Glutamatergic neuron (in vitro differentiated cells): ENCODE results near the gene WNK1. TPM values are rescaled to one million over a fixed set of nuclear protein-coding genes. Genes with fewer than 3 reads are reported as not detected.

Source experiments
- DNase-seq: peaks from one replicate; pipeline ENCODE4 v3.0.0; 2022
- H3K27ac Mint-ChIP-seq: one replicate; pipeline ENCODE4 v1.8.0; 2020; ENCODE audit warnings: mild to moderate bottlenecking, mixed read lengths, inconsistent platforms; ENCODE audit not compliant: unreplicated experiment
- H3K27me3 Mint-ChIP-seq: one replicate; pipeline ENCODE4 v1.8.0; 2020; ENCODE audit warnings: mild to moderate bottlenecking, moderate library complexity, mixed read lengths, inconsistent platforms; ENCODE audit not compliant: unreplicated experiment
- H3K36me3 Mint-ChIP-seq: one replicate; pipeline ENCODE4 v1.8.0; 2020; ENCODE audit warnings: mild to moderate bottlenecking, mixed read lengths, inconsistent platforms; ENCODE audit not compliant: unreplicated experiment
- H3K4me1 Mint-ChIP-seq: one replicate; pipeline ENCODE4 v1.8.0; 2020; ENCODE audit warnings: mild to moderate bottlenecking, low read depth, mixed read lengths, inconsistent platforms; ENCODE audit not compliant: unreplicated experiment
- H3K4me3 Mint-ChIP-seq: one replicate; pipeline ENCODE4 v1.8.0; 2020; ENCODE audit warnings: mild to moderate bottlenecking, mixed read lengths, inconsistent platforms; ENCODE audit not compliant: unreplicated experiment
- H3K9me3 Mint-ChIP-seq: one replicate; pipeline ENCODE4 v1.8.0; 2020; ENCODE audit warnings: mild to moderate bottlenecking, moderate library complexity, mixed read lengths, inconsistent platforms; ENCODE audit not compliant: unreplicated experiment
- total RNA-seq: library from RNA; stranded (reverse); fragmentation: NEBNext Ultra II Directional; extraction: Animal tissue kit (Norgen Biotek cat#: 25700); gene quantifications from one replicate; pipeline ENCODE4 v1.2.1, GENCODE V29; 2021; ENCODE audit not compliant: unreplicated experiment
- TF ChIP-seq, protein P1 (sequence below): fragments of 200-600 bp; sonication (generic); IDR thresholded peaks from one replicate; pipeline ENCODE4 v1.5.0; 2021; ENCODE audit not compliant: partially characterized antibody, unreplicated experiment

The WNK1 gene
- total RNA-seq, 1 donor from 2014 or later = 182 TPM

DNA sequence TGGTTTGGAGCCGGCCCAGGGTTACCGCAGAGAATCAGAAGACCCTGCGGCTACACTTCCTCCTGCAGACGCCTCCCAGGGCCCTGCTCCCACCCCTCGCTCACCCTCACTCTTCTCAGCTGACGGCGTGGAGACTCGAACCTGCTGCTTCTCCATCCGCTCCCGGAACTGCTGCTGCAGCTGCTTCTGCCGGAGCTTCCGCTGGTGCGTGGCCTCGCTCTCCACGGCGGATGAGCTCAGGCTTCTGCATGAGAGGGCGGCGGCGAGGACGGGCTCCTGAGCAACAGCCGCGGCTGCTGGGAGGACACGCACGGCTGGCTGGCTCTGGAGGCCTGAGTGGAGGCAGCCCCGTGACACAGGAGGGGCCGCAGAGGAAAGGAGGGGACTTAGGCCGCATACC lies 163.9 kb downstream of the WNK1 start:
- TF ChIP-seq, protein P1, sequence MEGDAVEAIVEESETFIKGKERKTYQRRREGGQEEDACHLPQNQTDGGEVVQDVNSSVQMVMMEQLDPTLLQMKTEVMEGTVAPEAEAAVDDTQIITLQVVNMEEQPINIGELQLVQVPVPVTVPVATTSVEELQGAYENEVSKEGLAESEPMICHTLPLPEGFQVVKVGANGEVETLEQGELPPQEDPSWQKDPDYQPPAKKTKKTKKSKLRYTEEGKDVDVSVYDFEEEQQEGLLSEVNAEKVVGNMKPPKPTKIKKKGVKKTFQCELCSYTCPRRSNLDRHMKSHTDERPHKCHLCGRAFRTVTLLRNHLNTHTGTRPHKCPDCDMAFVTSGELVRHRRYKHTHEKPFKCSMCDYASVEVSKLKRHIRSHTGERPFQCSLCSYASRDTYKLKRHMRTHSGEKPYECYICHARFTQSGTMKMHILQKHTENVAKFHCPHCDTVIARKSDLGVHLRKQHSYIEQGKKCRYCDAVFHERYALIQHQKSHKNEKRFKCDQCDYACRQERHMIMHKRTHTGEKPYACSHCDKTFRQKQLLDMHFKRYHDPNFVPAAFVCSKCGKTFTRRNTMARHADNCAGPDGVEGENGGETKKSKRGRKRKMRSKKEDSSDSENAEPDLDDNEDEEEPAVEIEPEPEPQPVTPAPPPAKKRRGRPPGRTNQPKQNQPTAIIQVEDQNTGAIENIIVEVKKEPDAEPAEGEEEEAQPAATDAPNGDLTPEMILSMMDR = no peak
- Mint-ChIP-seq H3K4me1 (no peaks in the 10 kb centered on the region), H3K27ac (no peak overlapping the region), H3K36me3 (peaks cover 6% of the 10 kb centered on the region), H3K9me3 (peaks cover 6% of the 10 kb centered on the region), H3K27me3 (no peaks in the 10 kb centered on the region), H3K4me3 (no peak overlapping the region)
- no peak for DNase-seq

DNA sequence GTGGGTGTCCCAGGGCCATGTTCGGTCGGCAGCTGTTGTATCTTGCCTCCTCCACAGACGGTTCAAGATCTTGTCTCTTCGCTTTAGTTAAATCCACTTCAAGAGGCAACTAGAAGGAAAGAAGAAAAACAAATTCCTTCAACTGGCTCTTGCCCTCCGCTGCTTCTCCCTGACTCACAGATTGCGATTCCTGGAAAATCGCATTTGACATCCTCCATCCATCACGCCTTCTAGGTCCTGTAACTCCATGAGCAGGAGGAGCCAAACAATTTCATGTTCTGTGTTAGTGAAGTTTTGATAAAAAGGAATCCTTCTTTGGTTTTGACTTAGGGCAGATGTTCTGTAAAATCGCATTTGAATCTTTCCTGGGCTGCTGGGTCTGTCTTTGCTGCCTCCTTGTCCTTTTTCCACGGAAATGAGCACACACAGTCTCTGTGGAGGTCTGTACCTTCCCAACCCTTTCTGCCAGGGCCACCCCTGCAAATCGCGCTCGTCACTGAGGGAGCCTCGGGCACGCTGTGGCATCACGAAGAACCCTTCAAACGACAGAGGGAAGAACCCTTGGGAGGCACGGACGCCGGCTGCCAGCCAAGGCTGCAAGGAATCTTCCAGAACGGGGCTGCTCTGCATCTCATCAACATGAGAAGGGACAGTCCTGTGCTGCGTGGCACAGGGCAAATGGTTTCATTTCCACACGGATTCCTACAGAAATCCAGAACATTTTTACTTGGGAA lies 164.5 kb downstream of the WNK1 start:
- Mint-ChIP-seq H3K27me3 (no peaks in the 10 kb centered on the region), H3K4me1 (no peaks in the 10 kb centered on the region), H3K36me3 (peaks cover 6% of the 10 kb centered on the region), H3K4me3 (peak overlapping the region; percentile 12), H3K9me3 (peaks cover 6% of the 10 kb centered on the region), H3K27ac (peak overlapping the region; percentile 23)
- no peak for DNase-seq
- TF ChIP-seq, protein P1 = no peak

DNA sequence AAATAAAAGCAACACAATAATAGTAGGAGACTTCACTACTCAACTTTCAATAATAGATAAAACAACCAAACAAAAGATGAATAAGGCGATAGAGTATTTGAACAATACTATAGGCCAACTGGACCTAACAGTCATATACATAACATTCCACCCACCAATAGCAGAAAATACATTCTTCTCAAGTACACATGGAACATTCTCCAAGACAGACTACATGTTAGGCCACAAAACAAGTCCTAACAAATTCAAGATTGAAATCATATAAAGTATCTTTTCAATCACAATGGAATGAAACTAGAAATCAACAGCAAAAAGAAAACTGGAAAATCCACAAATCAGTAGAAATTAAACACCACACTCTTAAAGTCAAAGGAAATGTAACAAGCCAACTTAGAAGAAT lies 168.3 kb downstream of the WNK1 start:
- TF ChIP-seq, protein P1 = no peak
- H3K27me3 Mint-ChIP-seq = no peaks in the 10 kb centered on the region
- H3K36me3 Mint-ChIP-seq = peaks cover 9% of the 10 kb centered on the region
- H3K4me1 Mint-ChIP-seq = no peaks in the 10 kb centered on the region
- peaks cover 9% of the 10 kb centered on the region for H3K9me3 Mint-ChIP-seq
- no peak for DNase-seq
- no peak overlapping the region for H3K4me3 Mint-ChIP-seq
- H3K27ac Mint-ChIP-seq = no peak overlapping the region

DNA sequence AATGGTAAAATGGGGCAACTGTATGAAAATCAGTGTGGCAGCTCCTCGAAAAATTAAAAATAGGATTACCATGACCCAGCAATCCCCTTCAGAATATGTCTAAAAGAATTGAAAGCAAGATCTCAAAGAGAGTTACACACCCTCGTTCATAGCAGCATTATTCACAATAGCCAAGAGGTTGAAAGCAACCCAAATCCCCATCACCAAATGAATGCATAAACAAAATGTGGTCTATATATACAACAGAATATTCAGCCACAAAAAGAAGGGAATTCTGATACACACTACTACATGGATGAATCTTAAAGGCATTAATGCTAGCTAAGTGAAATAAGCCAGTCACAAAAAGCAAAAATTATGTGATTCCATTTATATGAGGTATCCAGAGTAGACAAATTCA lies 169.9 kb downstream of the WNK1 start:
- Mint-ChIP-seq H3K36me3 (peaks cover 3% of the 10 kb centered on the region), H3K4me1 (no peaks in the 10 kb centered on the region), H3K27ac (no peak overlapping the region), H3K27me3 (no peaks in the 10 kb centered on the region), H3K4me3 (no peak overlapping the region), H3K9me3 (peaks cover 6% of the 10 kb centered on the region)
- no peak for DNase-seq
- TF ChIP-seq, protein P1 = no peak

DNA sequence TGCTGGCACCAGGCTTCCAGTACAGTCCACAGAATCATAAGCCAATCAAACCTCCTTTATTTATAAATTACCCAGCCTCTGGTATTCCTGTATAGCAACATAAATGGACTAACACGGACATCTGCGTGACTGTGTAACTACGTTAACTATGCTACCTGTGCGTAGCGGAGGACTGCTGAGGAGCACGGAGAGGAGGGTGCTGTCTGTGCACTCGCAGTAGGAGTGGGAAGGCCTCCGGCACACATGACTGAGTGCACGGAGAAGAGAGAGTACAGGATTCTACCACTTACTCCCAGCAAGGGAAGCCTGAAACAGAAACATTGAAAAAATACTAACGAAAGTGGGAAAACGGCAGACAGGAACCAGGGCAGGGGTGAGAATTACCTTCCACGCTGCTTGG lies 174.3 kb downstream of the WNK1 start:
- H3K27ac Mint-ChIP-seq = no peak overlapping the region
- H3K27me3 Mint-ChIP-seq = no peaks in the 10 kb centered on the region
- TF ChIP-seq, protein P1 = no peak
- H3K36me3 Mint-ChIP-seq = peaks cover 3% of the 10 kb centered on the region
- no peaks in the 10 kb centered on the region for H3K4me1 Mint-ChIP-seq
- no peak overlapping the region for H3K4me3 Mint-ChIP-seq
- H3K9me3 Mint-ChIP-seq = peaks cover 4% of the 10 kb centered on the region
- no peak for DNase-seq
